AG04449 (cell line): ENCODE measurements around the gene SEPTIN11.

Experiments
- CTCF ChIA-PET: fragments of 350-600 bp; formaldehyde crosslinking; extraction: SDS; loops from one replicate; lab custom pipeline; 2021; ENCODE audit warnings: antibody characterized with exemption; lab: Yijun Ruan, JAX
- POLR2A ChIA-PET: fragments of 400-600, 350-600 bp; formaldehyde crosslinking; extraction: SDS; loops from one replicate; lab custom pipeline; 2020; ENCODE audit warnings: antibody characterized with exemption, inconsistent platforms; lab: Yijun Ruan, JAX
- DNase-seq: peaks from one replicate; pipeline ENCODE4 v3.0.0-alpha.2; 2010; ENCODE audit warnings: low read depth, low spot score
- H3K4me3 ChIP-seq: 2 replicates; pipeline ENCODE4 v1.5.1; 2011; ENCODE audit warnings: low read depth, mild to moderate bottlenecking, control low read depth, low read length
- TF ChIP-seq, protein P1 (sequence below): IDR thresholded peaks from one replicate; pipeline ENCODE4 v1.5.1; 2011; ENCODE audit warnings: mild to moderate bottlenecking, moderate library complexity, low read length, control low read depth, inconsistent platforms; ENCODE audit not compliant: insufficient read depth; ENCODE audit errors: missing control alignments

SEPTIN11 gene

DNA sequence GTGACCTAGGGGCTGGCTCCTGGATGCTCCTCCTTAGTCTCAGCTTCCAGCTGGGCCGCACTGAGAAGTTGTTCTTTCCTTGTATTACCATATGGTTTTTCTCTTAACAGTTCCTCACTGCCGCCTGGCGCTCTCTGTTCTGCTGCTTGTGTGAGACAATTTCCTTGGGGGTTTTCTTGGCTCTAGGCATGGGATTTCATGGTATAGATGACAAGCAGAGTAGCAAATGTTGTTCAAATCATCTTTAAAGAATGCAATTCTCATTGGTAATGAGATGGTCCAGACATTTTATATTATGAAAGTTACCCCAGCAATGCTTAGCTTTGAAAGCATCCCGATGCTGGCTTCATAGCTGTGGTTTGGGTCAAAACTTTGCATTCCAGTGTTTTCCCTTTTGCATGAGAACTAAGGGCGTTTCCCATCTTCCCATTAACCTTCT is 37.6 kb downstream of the SEPTIN11 start:
- DNase-seq, result peak; percentile 98
- POLR2A ChIA-PET, result interaction anchor here (0.6 to 2.4 kb wide), 13 partner anchors 9 to 387 kb away, joined by 3 to 16 read pairs (median 3); partner anchors contain the start of gene SEPTIN11
- TF ChIP-seq, protein P1, sequence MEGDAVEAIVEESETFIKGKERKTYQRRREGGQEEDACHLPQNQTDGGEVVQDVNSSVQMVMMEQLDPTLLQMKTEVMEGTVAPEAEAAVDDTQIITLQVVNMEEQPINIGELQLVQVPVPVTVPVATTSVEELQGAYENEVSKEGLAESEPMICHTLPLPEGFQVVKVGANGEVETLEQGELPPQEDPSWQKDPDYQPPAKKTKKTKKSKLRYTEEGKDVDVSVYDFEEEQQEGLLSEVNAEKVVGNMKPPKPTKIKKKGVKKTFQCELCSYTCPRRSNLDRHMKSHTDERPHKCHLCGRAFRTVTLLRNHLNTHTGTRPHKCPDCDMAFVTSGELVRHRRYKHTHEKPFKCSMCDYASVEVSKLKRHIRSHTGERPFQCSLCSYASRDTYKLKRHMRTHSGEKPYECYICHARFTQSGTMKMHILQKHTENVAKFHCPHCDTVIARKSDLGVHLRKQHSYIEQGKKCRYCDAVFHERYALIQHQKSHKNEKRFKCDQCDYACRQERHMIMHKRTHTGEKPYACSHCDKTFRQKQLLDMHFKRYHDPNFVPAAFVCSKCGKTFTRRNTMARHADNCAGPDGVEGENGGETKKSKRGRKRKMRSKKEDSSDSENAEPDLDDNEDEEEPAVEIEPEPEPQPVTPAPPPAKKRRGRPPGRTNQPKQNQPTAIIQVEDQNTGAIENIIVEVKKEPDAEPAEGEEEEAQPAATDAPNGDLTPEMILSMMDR, result peak; percentile 24
- H3K4me3 ChIP-seq, result peak overlapping the region; percentile 15
- CTCF ChIA-PET, result interaction anchor here (0.7 to 2.8 kb wide), 9 partner anchors 9 to 482 kb away, joined by 3 to 10 read pairs (median 4); no protein-coding TSS in a partner anchor

DNA sequence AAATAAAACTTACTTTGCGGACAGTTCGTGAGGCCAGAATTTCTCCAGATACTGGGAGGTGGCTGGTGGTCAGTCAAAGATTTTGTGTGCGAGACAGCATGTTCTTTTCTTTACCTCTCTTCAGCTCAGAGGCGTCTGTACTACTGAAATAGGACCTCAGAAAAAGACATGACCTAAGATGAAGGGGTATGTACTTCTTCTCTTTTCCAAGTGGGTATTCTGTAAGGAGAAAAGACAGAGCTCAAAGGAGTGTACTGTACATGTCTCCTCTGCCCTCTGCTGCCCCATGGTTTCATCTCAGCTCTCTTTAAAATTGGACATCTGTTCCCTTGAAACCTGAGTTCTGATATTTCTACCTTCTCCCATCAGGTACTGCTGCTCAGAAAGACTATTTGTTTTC is 38.1 kb downstream of the SEPTIN11 start:
- TF ChIP-seq, protein P1, result no peak

DNA sequence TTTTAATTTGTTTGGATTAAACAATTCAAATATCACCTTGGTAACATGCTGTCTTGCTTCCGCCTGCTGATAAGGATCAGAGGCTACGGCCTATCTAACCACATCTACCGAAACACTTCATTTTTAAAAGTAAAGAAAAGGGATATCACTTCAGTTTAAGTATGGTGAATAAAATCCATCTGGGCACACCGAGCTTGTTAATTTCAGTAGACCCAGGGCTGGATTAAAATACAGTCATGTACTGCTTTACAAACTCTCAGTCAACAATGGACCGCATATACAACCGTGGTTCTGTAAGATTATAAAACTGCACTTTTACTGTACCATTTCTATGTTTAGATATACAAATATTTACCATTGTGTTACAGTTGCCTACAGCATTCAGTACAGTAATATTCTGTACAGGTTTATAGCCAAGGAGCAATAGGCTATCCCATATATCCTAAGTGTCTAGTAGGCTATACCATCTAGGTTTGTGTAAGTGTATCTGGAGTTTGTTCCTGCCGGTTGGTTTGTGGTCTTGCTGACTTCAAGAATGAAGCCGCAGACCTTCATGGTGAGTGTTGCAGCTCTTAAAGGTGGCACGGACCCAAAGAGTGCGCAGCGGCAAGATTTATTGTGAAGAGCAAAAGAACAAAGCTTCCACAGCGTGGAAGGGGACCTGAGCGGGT is 40.0 kb downstream of the SEPTIN11 start:
- no peak overlapping the region for H3K4me3 ChIP-seq
- ChIA-PET POLR2A (no interaction called here), CTCF (interaction anchor here (1.0 to 1.4 kb wide), 5 partner anchors 18 to 232 kb away, joined by 3 to 4 read pairs (median 3); no protein-coding TSS in a partner anchor)
- TF ChIP-seq, protein P1, result no peak
- no peak for DNase-seq

More for the DNA sequence above, 38.1 kb downstream of the SEPTIN11 start:
- DNase-seq, result no peak
- CTCF ChIA-PET, result interaction anchor here (0.7 to 2.8 kb wide), 7 partner anchors 8 to 483 kb away, joined by 3 to 10 read pairs (median 4); no protein-coding TSS in a partner anchor
- peak overlapping the region; percentile 46 for H3K4me3 ChIP-seq
- POLR2A ChIA-PET, result interaction anchor here (0.7 to 2.4 kb wide), 10 partner anchors 8 to 330 kb away, joined by 3 to 16 read pairs (median 4); partner anchors contain the start of gene SEPTIN11

DNA sequence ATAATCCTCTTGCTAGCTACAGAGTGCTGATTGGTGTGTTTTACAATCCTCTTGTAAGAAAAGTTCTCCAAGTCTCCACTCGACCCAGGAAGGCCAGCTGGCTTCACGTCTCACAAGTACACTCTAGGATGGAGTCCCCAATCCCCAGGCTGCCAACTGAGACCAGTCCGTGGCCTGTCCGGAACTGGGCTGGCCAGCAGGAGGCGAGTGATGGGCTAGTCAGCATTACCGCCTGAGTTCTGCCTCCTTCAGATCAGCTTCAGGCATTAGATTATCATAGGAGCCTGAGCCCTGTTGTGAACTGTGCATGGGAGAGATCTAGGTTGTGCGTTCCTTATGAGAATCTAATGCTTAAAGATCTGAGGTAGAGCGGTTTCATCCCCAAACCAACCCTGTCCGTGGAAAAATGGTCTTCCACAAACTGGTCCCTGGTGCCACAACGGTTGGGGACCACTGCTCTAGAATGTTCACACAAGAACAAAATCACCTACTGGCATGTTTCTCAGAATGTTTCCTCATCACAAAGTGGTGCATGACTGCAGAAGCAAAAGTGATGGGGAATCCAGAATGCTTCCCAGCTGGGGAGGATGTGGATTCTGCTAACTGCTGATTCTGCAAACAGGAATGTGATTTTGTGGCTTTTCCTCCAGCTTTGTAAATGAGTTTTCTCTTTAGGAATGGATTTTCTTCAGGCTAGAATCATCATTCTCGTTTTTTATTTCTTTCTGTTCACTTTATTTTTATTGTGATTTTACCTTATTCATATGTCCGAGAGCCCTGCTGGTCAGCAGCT is 40.9 kb downstream of the SEPTIN11 start:
- DNase-seq, result peak; percentile 89
- TF ChIP-seq, protein P1, result no peak
- POLR2A ChIA-PET, result interaction anchor here (0.9 to 1.4 kb wide), 3 partner anchors 10 to 25 kb away, joined by 3 to 6 read pairs (median 4); no protein-coding TSS in a partner anchor
- no peak overlapping the region for H3K4me3 ChIP-seq
- CTCF ChIA-PET, result interaction anchor here (0.7 to 1.5 kb wide), 10 partner anchors 10 to 811 kb away, joined by 3 to 4 read pairs (median 3); no protein-coding TSS in a partner anchor

DNA sequence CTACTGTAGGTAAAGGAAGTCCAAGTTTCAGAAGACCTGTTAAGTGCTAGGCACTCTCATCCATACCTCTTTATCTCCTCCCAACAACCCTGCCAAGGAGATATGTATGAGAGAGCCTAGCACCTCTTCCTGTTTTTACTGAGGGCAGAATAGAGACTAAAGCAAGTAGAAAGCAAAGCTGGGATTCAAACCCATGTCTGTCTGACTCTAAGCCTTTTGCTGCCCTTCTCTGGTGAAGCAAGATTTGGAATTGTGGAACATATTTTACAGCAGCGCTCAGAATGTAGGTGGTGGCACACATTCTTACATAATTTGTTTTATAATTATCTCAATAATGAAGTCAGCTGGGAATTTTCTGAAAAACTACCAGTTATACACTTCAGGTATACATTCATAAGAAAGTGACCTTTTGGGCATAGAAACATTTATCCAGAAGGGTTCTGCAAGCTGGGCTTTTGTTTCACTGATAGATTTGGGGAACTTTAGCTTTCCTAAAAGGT is 41.7 kb downstream of the SEPTIN11 start:
- TF ChIP-seq, protein P1, result no peak
- POLR2A ChIA-PET, result interaction anchor here (0.9 to 1.4 kb wide), 3 partner anchors 9 to 24 kb away, joined by 3 to 6 read pairs (median 4); no protein-coding TSS in a partner anchor
- H3K4me3 ChIP-seq, result no peak overlapping the region
- CTCF ChIA-PET, result interaction anchor here (0.7 to 1.5 kb wide), 8 partner anchors 10 to 812 kb away, joined by 3 to 4 read pairs (median 3); no protein-coding TSS in a partner anchor
- DNase-seq, result no peak
